ENCODE data around the gene RALA.

The RALA gene

DNA sequence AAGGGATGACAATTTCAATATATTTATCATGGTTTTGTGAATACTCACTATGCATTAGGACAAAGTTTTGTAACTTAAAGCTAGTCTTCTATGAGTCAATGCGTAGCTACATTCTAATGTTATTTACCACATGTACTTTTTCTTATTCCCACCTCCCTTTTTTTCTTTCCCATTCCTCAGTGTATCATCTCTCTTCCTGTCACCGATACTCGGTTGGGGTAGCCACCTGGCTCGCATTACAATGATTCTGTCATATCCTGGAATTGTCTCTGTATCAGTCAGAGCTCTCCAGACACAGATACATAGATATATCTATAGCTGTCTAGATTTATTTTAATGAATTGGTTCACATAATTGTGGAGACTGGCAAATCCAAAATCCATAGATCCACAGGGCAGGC, 9.8 kb upstream of the RALA start:
- no peak for DNase-seq (ENCODE audit: low read depth in 2 of 2, low spot score in 1 of 2)

DNA sequence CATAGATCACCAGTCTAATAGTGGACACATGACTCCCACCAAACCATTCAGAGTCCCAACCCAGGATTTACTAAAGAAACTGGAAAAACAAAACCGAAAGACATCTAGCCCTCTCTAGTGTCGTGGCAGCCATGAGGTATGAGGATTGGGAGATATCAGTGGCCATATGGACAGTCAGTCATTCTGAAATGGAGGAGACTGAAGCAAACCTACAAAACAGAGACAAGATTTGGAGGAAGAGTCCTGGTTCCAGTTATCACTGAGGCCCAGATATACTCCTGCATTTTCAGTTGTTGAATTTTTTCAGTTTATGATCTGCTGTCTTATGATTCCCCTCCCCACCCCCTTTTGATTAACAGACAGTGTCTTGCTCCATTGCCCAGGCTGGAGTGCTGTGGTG, 9.1 kb upstream of the RALA start:
- no peak for DNase-seq (ENCODE audit: low read depth in 2 of 2, low spot score in 1 of 2)

DNA sequence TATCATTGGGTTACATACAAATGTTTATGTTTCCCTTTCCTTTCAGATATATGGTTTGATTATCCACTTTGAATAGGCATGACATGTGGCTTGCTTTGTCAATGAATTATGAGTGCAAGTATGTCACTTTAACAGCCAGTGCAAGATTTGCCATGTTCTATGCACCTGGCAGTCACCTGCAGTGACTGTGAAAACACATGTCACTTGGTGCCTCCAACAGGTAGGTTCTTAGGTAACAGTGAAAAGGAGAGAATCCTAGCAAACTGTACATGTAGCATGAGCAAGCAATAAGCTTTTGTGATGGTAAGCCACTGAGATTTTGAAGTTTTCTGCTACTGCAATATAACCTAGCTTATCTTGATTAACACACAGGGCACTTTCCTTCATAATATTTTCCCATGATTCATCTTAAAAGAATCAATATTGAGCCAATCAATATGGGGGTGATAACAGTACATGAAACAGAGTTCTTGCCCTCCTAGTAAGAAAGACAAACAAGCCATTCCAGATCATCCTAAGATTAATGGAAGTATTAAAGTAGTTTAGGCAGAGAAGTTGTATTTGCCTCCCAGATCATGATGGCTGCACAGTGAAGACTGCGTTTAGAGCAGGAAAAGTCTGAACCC, 7.9 kb upstream of the RALA start:
- DNase-seq (ENCODE audit: low read depth in 2 of 2, low spot score in 1 of 2) = no peak

DNA sequence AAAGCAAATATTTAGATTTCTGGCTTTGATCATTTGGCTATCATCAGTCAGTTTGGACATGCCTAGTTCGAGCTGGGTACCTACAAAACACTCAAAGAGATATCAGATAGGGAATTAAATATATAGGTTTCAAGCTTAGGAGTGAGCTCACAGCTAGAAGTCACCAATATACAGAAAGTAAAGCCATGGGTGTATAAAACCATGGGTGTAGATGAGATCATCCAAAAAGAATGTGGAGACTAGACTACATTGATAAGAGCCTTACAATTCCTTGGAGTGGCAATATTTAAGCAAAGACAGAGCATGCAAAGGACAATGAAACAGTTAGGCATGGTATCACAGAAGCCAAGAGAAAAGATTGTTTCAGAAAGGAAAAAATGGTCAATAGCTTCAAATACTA, 7.2 kb upstream of the RALA start:
- DNase-seq (ENCODE audit: low read depth in 2 of 2, low spot score in 1 of 2) = no peak

DNA sequence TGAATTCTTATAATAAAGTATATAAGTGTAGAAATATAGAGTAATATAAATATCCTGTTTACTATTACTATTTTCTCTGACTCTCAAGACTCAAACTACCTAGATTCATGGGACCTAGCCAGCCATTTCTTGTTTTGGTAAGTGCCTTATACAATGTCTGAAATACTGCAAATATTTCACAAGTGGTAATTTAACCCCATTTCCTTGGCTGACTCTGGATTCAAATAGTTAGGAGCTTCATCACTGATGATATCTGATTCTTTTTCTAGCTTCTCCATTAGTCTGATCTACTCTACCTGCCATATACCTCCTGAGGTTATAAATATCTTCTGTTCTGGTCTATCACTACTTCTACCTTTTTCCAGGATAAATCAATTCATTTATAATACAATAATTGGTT, 6.4 kb upstream of the RALA start:
- no peak for DNase-seq (ENCODE audit: low read depth in 2 of 2, low spot score in 1 of 2)

DNA sequence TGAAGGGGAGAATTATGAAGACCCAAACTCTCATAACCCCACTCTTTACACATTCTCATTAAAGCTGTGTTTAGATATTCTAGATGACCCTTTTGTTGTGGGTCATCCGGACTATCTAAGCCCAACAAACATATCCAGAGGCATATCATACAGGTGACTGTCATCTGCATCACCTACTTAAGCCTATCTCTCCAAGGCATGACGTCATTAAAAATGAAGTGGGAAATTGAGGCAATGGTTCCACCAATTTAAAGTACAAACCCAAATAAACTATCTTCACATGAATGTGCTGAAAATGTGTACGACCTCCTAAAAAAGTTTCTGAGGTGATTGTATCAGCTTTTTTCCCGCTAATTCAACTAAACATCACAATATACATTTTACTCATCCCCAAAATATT, 4.5 kb upstream of the RALA start:
- no peak for DNase-seq (ENCODE audit: low read depth in 2 of 2, low spot score in 1 of 2)

DNA sequence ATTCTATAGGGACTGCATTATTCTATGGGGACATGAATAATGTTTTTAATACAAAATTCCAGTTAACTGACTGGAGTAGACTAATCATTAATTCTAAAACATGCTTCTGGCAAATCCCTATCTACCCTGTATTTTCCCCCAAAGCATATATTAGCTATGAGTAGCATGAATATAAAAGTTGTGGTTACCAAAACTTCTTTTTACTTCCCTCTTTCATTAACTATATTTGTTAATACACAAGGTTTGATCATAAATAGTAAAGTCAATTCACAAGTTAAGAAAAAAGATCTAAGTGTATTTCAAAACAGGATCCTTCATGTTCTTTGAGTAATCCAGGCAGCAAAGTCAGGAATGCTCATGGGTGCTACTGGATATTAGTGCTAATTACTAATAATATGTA, 2.9 kb upstream of the RALA start:
- no peak for DNase-seq (ENCODE audit: low read depth in 2 of 2, low spot score in 1 of 2)

DNA sequence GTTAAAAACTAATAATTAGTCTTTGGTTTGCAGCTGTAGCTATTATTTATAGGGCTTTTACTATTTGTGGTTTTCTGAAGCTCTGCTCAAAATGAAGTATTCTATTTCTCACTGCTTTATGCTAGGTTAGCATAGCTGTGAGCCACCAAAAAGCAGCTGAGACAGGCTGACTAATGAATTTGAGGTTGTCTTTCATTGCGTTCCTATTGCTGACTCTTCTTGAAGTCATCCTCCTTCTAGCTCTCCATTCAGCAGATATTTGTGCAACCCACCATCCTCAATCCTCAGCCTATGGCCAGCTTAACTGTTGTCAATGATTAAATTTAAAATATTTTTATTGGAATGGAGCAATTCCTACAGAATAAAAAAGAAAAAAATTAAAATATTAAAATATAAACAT, 2.1 kb upstream of the RALA start:
- no peak for DNase-seq (ENCODE audit: low read depth in 2 of 2, low spot score in 1 of 2)

DNA sequence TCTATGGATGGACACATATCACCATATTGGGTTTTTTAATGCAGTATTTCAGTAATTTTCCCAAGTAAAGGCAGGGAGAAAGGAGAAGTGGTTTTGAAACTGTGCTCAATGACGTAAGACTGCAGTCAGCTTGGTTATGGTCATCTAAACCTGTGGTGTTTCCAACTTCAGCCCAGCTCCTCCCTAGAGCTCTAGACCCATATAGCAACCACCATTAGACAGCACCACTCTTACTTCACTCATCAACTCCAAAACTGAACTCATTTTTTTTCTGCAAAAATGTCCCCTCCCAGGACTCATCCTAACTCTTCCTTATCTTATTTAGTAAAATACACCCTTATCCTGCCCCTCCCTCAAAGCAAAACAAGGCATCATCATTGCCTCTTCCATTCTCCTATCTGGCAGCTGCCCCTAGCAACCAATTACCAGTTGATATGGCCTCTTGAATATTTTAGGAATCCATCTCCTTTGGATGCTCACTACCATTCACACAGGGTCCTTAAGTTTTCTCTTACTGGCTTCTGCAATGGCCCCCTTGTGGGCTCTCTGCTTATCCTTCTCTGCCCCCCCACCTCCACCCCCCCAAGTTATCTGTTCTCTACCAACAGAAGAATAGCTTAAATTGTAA, 1.5 kb upstream of the RALA start:
- DNase-seq (ENCODE audit: low read depth in 2 of 2, low spot score in 1 of 2) = no peak

DNA sequence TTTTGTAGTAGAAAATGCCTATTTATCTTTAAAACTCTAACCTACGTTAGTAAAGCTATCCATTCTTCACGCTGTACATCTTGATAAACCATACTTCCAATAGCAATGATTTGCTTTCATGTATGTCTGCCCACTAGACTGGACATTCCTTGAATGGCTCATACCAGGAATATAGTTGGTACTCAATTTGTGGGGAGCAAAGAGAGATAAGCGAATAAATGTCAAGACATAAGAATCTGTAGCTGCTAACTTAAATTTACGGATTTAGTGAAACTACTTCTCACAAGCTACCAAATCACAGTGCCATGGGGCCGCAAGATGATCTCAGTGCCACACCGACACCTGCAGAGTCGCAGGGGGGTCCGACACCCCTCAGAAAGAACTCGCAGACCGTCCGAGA, 763 bp upstream of the RALA start:
- DNase-seq (ENCODE audit: low read depth in 2 of 2, low spot score in 1 of 2) = no peak

DNA sequence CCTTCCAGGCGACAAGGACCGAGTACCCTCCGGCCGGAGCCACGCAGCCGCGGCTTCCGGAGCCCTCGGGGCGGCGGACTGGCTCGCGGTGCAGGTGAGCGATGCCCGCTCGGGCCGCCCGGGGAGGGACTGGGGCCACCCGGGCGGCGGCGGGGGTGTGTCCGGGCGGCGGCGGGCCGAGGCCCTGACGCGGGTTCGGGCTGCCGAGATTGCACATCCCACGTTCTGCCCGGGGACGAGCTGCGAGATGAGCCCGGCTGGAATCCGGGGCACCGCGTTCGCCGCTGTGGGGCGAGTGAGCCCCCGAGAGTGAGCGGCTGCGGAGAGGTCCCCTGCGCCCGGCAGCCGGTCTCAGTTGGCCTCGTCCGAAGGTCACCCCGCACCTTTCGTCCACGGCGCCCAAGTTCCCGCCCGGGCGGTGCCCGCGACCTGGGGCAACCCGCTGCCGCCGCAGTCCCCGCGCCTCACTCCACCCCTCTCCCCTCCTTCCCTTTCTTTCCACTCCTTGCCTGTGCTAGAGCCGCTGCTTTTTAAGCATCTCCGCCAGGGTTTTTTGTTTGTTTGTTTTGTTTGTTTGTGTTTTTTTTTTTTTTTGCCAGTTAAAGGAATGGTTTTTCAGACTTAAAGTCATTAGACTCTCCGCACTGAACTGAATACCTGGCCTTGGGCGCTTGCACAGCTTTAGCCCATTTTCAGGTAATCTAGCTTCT, 515 bp downstream of the RALA start:
- DNase-seq (ENCODE audit: low read depth in 2 of 2, low spot score in 1 of 2) = no peak

DNA sequence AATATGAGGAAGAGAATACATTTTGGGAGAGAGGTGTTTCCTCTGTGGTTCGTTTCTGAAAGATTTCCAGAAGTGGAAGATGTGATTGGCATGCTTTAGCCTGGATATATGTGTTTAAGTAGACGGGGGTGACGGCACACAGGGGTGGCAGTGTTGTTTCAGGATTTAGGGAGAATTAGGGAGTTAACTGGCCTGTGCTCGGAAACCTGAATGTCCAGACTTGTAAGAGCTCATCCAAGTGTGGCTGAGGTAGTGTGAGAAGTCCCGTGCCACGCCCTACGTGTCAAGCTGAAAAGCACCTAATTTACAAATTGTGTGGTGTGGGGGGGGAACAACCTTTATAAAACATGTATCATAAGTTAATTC, 1.1 kb downstream of the RALA start:
- DNase-seq (ENCODE audit: low read depth in 2 of 2, low spot score in 1 of 2) = no peak

DNA sequence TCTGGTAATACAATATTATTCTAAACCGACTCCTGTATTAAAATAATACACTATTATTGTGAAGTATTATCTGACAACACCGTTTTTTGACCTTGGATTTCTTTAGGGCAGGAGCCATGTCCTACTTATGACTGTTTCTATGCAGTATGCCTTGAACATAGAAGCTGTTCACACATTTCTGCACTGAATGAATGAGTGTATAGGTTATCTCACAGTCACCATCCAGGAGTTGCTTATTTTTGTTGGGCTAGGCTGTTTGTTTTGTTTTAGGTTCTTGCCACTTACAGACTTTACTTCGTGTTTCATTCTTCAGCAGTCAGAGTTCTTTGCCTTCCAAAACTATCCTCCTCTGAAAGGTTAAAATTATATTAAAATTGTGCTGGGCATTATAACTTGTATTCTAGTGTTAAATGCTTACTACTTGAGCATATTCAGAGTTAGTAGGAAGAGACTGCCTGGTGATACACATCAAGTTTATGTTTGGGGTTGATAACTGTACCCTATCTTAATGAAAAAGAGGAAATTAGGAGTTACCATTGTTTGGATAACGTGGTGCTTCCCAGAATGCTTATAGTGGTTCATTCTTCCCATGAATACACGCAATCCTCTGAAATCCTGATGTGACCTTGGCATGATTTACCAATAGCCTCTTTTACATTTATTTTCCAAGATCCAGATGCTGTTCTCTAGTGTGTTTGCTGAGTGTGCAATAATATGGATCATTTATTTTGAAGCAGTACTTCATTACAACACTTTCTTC, 1.7 kb downstream of the RALA start:
- DNase-seq (ENCODE audit: low read depth in 2 of 2, low spot score in 1 of 2) = no peak

DNA sequence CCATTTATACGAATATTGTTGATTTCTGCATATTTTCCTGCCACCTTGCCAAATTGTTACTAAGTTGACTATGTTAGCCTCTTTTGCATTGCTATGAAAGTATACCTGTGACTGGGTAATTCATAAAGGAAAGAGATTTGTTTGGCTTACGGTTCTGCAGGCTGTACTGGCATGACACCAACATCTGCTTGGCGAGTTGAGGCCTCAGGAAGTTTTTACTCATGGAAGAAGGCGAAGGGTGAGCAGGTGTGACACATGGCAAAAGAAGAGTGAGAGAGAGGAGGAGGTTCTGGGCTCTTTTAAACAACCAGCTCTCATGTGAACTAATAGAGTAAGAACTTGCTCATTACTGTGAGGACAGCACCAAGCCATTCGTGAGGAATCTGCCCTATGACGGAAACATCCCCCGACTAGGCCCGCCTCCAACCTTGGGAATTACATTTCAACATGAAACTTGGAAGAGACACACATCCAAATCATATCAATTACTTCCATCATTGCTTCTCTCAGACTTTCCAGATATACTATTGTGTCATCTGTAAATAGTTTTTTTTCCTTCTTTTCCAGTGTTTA, 8.4 kb downstream of the RALA start:
- no peak for DNase-seq (ENCODE audit: low read depth in 2 of 2, low spot score in 1 of 2)

DNA sequence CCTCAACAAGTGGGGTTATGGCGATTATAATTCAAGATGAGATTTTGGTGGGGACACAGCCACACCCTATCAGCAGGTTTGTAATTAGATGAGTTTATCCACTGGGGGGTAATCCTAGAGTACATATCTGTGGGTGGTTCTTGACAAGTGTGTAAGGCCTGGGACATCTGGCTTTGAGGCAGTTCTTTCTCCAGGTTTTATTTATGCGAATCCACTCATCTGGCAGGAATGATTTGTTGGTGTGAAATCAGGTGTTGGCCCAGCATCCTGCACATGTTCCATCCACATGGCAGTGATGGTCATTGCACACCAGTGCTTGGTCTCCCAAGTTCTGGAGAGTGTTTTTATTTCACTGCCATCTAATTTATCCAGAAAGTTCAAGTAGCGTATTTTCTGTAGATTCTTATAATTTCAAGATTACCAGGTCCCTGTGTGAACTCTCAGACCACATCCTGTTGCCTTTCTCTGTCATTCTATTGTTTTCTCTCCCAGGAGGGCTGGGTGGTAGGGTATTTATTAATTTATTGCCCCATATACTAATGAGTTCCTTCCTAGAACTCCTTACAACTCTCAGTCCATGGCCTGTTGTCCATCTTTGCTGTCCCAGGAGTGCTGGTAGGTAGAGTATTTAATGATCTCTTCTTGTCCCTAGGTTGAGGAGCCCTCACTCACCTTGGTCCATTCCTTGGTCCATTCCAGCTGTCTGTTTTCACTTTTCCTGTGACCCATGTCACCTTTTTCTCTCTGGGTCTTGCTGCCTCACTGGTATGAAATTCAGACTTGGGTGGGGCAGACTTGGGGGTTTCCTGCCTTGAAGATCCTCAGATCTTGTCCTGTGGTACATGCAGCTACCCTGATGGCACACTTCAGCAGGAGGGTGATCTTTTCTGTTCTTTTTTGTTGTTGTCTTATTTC, 10.4 kb downstream of the RALA start:
- no peak for DNase-seq (ENCODE audit: low read depth in 2 of 2, low spot score in 1 of 2)

DNA sequence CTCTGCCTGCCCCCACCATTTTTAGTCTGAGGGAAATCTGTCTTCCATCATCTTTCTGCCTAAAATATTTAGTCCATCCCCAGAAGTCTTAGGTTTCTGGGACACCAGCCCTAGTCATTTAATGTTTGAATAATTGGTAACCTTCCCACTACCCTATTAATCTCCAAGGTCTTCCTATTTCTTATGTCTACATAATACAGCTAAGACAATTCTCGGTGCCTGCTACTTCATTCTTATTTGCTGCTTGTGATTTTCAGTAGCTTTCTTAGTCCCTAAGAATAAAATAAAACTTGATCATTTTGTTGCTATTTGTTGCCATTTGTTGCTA, 11.1 kb downstream of the RALA start:
- no peak for DNase-seq (ENCODE audit: low read depth in 2 of 2, low spot score in 1 of 2)

DNA sequence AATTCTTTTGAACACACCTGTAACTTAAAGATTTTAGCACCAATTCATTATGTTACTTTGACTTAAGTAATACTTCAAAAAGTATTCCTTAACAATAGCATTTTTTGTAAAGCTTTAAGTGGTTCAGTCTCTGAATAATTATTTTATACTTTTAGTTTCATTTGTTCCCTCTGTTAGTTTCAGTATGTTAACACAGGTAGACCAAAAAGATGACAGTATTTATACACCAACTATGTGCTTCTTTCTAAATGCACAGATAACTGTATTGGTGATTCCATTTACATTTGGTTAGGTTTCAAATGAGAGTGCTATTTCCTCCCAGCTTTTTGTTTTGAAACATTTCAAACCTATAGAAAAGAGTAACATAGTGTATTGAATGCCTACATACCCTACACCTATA, 14.0 kb downstream of the RALA start:
- no peak for DNase-seq (ENCODE audit: low read depth in 2 of 2, low spot score in 1 of 2)

DNA sequence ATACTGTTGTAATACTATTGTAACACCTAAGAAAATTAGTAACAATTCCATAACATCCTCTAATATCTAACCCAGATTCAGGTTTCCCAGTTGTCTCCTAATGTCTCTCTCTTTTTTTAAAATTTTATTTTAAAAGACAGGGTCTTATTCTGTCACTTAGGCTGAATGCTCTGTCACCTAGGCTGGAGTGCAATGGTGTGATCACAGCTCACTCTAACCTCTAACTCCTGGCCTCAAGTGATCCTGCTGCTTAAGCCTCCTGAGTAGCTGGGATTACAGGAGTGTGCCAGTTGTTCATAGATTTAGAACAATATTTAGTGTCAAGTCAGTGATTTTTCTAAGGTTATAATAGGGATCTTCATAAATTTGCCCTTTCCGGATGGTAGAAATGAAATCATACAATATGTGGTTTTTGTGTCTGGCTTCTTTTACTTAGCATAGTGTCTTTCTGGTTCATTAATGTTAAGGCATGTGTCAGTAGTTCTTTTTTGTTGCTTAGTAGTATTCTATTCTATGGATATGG, 14.7 kb downstream of the RALA start:
- no peak for DNase-seq (ENCODE audit: low read depth in 2 of 2, low spot score in 1 of 2)

DNA sequence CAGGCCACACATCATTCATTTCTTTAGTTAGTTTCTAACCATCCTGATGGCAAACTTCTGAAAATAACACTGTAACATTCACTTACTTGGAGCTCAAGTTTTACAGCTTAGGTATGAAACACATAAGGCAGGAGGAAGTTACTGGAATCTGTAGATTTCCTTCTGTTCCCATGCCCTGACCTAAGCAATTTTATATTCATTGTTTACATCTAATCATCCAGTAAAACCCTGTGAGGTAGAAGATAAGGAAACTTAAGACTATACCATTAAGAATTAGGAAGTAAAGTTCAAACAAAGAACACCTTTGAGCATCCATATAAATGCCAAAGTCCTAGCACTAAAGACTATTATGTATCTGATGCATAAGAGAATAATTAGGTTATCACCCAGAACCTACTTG, 19.5 kb downstream of the RALA start:
- DNase-seq (ENCODE audit: low read depth in 2 of 2, low spot score in 1 of 2) = no peak

DNA sequence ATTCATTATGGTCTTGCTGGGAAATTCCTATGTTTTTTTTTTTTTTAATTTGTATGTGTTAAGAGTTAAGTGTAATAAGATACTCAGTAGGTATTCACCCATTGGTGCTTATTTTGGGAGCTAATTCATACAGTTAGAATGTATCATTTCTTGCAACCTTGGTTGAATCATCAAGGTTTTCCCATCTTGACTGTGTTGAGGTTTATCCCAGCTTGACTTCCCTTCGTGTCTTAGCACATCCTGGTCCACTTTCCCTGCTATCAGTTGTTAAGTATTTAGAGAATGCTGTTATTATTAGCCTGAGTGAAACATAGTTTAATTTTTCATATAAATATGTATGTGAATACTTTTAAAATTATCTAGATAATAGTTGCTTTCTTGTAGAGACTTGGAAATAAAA, 20.8 kb downstream of the RALA start:
- no peak for DNase-seq (ENCODE audit: low read depth in 2 of 2, low spot score in 1 of 2)
